Dendritic cell treated with granulocyte-macrophage colony-stimulating factor and Interleukin-4, amounts not matched to agents 40 ng/mL and 50 ng/mL, for 4 days (primary cell): ENCODE results near the gene MED12L.
"Not testable (repeated sequence)": the region's sequence is repeated elsewhere in the genome, so short reads cannot be mapped to it uniquely, and the experiment has no call there.

Source experiments
- H3K27ac Mint-ChIP-seq: one replicate; pipeline ENCODE4 v1.8.0; 2022; ENCODE audit warnings: mild to moderate bottlenecking, mixed read lengths
- H3K27me3 Mint-ChIP-seq: one replicate; pipeline ENCODE4 v1.8.0; 2022; ENCODE audit warnings: mild to moderate bottlenecking, mixed read lengths
- H3K36me3 Mint-ChIP-seq: one replicate; pipeline ENCODE4 v1.8.0; 2022; ENCODE audit warnings: low read depth, mixed read lengths
- H3K4me1 Mint-ChIP-seq: one replicate; pipeline ENCODE4 v1.8.0; 2022; ENCODE audit warnings: low read depth, mixed read lengths
- H3K4me3 Mint-ChIP-seq: one replicate; pipeline ENCODE4 v1.8.0; 2022; ENCODE audit warnings: mild to moderate bottlenecking, moderate library complexity, mixed read lengths
- H3K9me3 Mint-ChIP-seq: one replicate; pipeline ENCODE4 v1.8.0; 2022; ENCODE audit warnings: mixed read lengths
- intact Hi-C: fragments of 100-400 bp; cut with micrococcal nuclease; formaldehyde crosslinking; loops from one replicate; pipeline ENCODE4 v1.15.0; 2022

Gene MED12L, protein sequence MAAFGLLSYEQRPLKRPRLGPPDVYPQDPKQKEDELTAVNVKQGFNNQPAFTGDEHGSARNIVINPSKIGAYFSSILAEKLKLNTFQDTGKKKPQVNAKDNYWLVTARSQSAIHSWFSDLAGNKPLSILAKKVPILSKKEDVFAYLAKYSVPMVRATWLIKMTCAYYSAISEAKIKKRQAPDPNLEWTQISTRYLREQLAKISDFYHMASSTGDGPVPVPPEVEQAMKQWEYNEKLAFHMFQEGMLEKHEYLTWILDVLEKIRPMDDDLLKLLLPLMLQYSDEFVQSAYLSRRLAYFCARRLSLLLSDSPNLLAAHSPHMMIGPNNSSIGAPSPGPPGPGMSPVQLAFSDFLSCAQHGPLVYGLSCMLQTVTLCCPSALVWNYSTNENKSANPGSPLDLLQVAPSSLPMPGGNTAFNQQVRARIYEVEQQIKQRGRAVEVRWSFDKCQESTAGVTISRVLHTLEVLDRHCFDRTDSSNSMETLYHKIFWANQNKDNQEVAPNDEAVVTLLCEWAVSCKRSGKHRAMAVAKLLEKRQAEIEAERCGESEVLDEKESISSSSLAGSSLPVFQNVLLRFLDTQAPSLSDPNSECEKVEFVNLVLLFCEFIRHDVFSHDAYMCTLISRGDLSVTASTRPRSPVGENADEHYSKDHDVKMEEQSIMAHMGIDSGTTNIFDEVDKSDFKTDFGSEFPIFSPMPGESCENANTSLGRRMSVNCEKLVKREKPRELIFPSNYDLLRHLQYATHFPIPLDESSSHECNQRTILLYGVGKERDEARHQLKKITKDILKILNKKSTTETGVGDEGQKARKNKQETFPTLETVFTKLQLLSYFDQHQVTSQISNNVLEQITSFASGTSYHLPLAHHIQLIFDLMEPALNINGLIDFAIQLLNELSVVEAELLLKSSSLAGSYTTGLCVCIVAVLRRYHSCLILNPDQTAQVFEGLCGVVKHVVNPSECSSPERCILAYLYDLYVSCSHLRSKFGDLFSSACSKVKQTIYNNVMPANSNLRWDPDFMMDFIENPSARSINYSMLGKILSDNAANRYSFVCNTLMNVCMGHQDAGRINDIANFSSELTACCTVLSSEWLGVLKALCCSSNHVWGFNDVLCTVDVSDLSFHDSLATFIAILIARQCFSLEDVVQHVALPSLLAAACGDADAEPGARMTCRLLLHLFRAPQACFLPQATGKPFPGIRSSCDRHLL (N-terminal part only)

DNA sequence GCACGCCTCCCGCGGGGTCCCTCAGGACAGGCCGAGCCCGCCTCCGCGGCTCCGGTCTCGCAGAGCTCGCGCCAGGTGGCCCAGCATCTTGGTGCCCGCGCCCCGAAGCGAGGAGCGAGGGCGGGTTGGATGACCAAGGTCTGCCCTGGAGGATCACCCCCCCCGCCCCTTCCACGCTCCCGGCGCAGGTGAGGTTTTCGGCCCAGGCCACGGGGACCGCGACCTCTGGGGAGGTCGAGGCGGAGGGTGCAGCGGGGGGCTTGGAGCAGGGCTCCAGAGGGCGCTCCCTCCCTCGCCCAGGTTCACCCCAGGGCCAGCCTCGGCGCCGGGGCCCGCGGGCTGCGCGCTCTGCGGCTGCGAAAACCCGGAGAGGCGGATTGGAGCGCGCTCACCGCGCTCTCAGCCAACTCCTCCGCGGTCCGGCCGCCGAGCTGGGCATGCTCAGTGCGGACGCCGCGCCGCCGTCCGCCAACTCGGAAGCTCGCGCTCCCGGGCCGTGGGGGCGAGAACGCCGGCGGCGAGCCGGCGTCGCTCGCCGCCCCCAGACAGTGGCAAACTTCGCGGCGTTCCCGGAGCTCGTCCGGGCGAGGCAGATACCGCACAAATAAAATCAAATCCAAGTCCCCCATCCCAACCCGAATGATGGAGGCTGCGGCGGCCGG, at the start of gene MED12L:
TSS of gene MED12L (plus strand) at position 438 of the 662 bp plus-strand sequence. CDS start 1,263 bp downstream, outside the sequence.
- Mint-ChIP-seq H3K4me1 (peaks cover 19% of the 10 kb centered on the region), H3K9me3 (no peaks in the 10 kb centered on the region), H3K27ac (peak within 1 kb of the TSS; percentile 24), H3K4me3 (peak within 1 kb of the TSS; percentile 90), H3K36me3 (peaks cover 7% of the 10 kb centered on the region), H3K27me3 (peaks cover 64% of the 10 kb centered on the region)
- intact Hi-C loops = no loop called here

DNA sequence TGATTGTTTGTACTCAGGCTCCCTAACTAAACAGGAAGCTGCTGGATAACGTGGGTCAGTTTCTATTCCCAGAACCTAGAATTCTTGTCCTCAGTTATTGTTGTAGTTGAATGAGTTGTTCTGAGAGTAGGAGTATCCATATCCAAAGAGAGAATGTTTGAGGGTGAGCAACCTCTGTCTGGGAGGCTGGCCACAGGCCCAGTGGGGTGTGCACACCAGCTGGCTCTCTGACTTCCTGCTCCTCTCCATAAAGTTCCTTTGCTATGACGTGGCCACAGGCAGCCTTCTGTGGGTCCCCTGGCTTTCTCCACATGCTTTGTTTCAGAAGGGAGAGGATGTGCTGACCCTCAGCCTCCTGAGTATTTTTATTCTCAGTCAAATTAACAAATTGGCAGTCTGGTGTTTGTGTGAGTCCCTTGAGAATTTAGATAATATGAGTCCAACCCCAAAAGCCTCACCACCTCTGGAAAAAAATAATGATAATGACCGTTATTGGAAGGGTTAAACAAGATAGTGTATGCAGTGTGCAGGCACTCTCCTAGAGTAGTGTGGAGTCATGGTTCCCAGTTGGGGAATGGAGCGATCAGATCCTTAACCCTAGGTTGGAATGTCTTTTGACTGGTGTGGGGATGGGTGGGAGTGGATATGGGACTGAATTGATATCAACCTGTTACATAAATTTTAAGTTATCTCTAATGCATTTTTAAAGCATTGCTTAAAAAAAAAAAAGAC, 47.6 kb upstream of the MED12L start:
- H3K4me3 Mint-ChIP-seq = no peak overlapping the region
- intact Hi-C loops = no loop called here
- no peaks in the 10 kb centered on the region for H3K4me1 Mint-ChIP-seq
- no peak overlapping the region for H3K27ac Mint-ChIP-seq
- no peaks in the 10 kb centered on the region for H3K9me3 Mint-ChIP-seq
- no peaks in the 10 kb centered on the region for H3K27me3 Mint-ChIP-seq
- no peaks in the 10 kb centered on the region for H3K36me3 Mint-ChIP-seq

DNA sequence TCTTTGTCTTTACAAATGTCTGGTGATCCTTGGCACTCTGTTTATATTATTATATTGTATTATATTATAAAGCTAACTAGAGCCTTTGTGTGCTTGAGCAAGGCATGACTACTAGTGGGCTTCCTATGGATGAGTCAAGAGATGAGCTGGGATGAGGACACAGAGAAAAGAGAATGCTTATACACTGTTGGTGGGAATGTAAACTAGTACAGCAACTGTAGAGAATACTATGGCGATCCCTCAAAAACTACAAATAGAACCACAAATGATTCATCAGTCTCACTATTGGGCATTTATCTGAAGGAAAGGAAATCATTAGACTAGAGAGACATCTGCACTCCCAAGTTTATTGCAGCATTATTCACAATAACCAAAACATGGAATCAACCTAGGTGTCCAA, 40.8 kb upstream of the MED12L start:
- H3K27me3 Mint-ChIP-seq = no peaks in the 10 kb centered on the region
- no peaks in the 10 kb centered on the region for H3K4me1 Mint-ChIP-seq
- no peaks in the 10 kb centered on the region for H3K9me3 Mint-ChIP-seq
- no peak overlapping the region for H3K4me3 Mint-ChIP-seq
- H3K27ac Mint-ChIP-seq = no peak overlapping the region
- no peaks in the 10 kb centered on the region for H3K36me3 Mint-ChIP-seq
- intact Hi-C loops = no loop called here

DNA sequence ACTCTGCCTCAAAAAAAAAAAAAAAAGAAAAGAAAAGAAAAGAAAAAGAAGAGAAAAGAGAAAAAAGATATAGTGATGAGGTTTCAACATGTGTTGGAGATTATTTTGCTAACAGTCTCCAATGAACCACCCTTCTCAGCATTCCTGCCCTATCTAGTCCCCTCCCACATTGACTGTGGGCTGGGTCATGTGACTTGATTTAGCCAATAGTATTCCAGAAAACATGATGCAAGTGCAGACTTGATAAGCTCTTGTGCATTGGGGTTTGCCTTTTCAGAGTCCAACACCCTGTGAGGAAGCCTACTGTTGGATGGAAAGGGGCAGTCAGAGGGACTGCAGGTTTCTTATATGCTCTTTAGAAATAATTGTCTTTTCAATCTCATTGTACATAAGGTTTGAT, 37.8 kb upstream of the MED12L start:
- no peak overlapping the region for H3K4me3 Mint-ChIP-seq
- no peaks in the 10 kb centered on the region for H3K4me1 Mint-ChIP-seq
- intact Hi-C loops = no loop called here
- H3K27ac Mint-ChIP-seq = no peak overlapping the region
- H3K27me3 Mint-ChIP-seq = no peaks in the 10 kb centered on the region
- H3K36me3 Mint-ChIP-seq = no peaks in the 10 kb centered on the region
- no peaks in the 10 kb centered on the region for H3K9me3 Mint-ChIP-seq

DNA sequence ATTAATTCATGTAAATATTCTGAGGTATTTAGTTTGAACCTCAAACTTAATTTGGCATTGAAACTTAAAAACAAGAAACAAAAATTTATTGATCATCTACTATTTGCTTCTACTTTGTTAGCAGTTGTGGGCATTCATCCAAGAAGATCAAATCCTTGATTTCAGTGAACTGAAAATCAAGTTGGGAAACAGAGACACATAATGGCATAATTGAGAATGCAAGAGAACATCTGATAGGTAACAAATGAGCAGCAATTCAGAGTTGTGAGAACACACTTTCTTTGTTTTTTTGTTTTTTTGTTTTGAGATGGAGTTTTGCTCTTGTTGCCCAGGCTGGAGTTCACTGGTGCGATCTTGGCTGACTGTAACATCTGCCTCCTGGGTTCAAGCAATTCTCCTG, 33.9 kb upstream of the MED12L start:
- H3K27me3 Mint-ChIP-seq = no peaks in the 10 kb centered on the region
- no peak overlapping the region for H3K4me3 Mint-ChIP-seq
- intact Hi-C loops = no loop called here
- no peaks in the 10 kb centered on the region for H3K4me1 Mint-ChIP-seq
- no peak overlapping the region for H3K27ac Mint-ChIP-seq
- no peaks in the 10 kb centered on the region for H3K9me3 Mint-ChIP-seq
- H3K36me3 Mint-ChIP-seq = no peaks in the 10 kb centered on the region

DNA sequence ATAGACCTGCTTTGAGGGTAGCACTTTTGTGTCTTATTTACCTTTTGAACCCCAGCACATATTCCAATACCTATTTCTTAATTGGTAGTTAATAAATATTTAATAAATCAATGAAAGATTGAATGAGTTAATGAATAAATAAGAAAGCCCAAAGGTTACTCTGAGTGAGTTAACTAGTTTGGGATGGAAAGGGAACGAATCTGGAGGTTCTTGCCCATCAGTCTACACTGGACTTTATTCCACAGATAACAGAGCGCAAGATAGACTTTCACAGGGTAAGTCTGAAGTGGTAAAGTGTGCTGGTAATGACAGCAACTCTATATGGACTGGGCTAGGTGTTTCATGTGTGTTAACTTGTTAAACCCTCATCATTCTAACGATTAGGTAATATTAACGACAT, 33.1 kb upstream of the MED12L start:
- H3K4me1 Mint-ChIP-seq = no peaks in the 10 kb centered on the region
- no peaks in the 10 kb centered on the region for H3K36me3 Mint-ChIP-seq
- H3K27ac Mint-ChIP-seq = no peak overlapping the region
- no peaks in the 10 kb centered on the region for H3K9me3 Mint-ChIP-seq
- H3K4me3 Mint-ChIP-seq = no peak overlapping the region
- H3K27me3 Mint-ChIP-seq = no peaks in the 10 kb centered on the region
- intact Hi-C loops = no loop called here

DNA sequence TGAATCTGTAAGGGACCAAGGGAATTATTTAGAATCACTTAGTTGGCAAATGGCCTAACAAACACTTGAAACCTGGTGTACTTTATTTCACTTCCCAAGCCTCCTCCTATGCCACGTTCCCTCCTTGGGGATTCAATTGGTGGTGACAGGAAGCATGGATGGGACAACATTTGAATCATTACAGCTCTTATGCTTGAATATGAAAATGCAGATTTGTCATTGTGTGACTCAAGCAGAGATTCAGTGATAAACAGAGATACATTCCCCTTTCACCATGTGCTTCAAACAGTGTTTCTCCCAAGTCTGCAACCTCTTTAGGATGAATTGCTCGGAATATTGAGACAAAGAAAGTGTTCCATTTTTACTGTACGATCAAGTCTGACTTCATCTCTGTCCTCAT, 32.7 kb upstream of the MED12L start:
- no peak overlapping the region for H3K4me3 Mint-ChIP-seq
- H3K27ac Mint-ChIP-seq = no peak overlapping the region
- H3K36me3 Mint-ChIP-seq = no peaks in the 10 kb centered on the region
- no peaks in the 10 kb centered on the region for H3K4me1 Mint-ChIP-seq
- H3K9me3 Mint-ChIP-seq = no peaks in the 10 kb centered on the region
- no peaks in the 10 kb centered on the region for H3K27me3 Mint-ChIP-seq
- intact Hi-C loops = no loop called here

DNA sequence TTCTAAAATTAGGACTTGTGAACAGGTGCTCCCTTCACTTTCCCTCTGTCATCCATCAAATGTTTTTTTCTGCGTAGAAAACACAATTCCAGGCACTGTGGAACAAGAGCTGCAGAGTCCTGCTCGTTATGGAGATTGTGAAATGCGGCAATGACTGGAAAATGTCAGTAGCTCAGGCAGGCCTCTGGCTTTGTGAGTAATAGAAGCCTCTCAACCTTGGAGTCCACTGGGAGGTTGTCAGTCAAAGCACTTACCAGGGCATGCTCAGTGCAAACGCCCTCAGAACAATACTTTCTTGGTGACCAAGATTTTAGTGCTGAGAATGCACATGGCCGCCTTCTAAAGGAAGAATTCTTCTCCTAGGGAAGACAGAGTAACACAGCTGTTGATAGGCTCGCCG, 26.7 kb upstream of the MED12L start:
- no peaks in the 10 kb centered on the region for H3K9me3 Mint-ChIP-seq
- intact Hi-C loops = no loop called here
- H3K4me3 Mint-ChIP-seq = no peak overlapping the region

DNA sequence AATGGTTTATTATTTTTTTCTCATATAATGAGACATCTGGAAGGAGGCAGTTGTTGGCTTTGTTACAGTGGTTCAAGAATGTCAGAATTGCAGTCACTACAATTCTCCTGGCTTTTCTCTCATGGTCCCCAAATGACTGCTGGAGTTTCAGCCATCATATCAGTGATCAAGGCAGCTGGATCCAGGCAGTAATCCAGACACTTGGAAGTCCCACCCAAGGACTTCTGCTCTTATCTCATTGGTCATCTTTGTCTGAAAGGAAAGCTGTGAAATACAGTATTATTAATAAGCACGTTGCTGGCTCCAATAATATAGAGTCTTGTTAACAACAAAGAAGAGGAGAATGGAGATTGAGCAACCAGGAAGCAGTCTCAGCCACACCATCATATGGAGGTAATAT, 22.9 kb upstream of the MED12L start:
- Mint-ChIP-seq H3K9me3 (no peaks in the 10 kb centered on the region), H3K4me3 (no peak overlapping the region), H3K4me1 (no peaks in the 10 kb centered on the region), H3K27ac (no peak overlapping the region), H3K27me3 (no peaks in the 10 kb centered on the region), H3K36me3 (no peaks in the 10 kb centered on the region)
- intact Hi-C loops = no loop called here

More for the DNA sequence above, 26.7 kb upstream of the MED12L start:
- no peak overlapping the region for H3K27ac Mint-ChIP-seq
- no peaks in the 10 kb centered on the region for H3K4me1 Mint-ChIP-seq
- no peaks in the 10 kb centered on the region for H3K27me3 Mint-ChIP-seq
- no peaks in the 10 kb centered on the region for H3K36me3 Mint-ChIP-seq

DNA sequence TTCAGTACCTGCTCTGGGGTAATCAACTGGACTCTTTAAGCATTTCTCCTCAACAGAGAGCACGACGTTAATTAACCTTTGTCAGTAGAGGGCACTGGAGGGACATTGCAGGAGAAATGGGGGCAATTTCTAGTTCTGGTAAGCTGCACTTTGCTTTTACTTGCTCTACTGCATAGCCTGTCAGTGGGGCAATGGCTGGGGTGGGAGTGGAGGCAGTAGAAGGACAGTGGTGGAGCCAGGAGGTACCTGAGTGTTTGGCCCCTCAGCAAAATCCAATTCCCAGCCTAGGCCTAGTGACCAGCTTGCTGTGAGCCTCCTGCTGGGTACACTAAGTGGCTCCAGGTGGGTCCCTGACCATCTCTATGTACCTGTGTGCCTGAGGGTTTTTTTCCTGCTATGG, 18.3 kb upstream of the MED12L start:
- Mint-ChIP-seq H3K27ac (no peak overlapping the region), H3K9me3 (no peaks in the 10 kb centered on the region), H3K4me1 (no peaks in the 10 kb centered on the region), H3K36me3 (no peaks in the 10 kb centered on the region), H3K27me3 (no peaks in the 10 kb centered on the region), H3K4me3 (no peak overlapping the region)
- intact Hi-C loops = loop anchor here (5.0 kb wide), 1 partner anchor 80 kb away; no protein-coding TSS in a partner anchor

DNA sequence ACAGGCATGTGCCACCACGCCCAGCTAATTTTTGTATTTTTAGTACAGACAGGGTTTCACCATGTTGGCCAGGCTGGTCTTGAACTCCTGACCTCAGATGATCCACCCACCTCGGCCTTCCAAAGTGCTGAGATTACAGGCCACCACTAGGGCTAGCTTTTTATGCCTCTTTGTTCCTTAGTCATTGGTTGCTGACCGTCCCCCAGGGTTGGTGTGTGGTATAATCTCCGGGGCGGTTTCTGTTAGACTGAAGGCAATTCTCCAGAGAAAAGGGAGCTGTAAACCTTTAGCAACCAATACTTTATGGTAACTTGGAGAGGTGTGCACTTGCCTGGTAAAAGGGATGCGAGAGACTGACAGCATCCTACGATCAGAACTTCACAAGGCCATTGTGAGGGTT, 12.6 kb upstream of the MED12L start:
- H3K9me3 Mint-ChIP-seq, intact Hi-C loops, H3K4me3 Mint-ChIP-seq, H3K27me3 Mint-ChIP-seq, H3K4me1 Mint-ChIP-seq, H3K36me3 Mint-ChIP-seq, H3K27ac Mint-ChIP-seq: not testable (repeated sequence)

DNA sequence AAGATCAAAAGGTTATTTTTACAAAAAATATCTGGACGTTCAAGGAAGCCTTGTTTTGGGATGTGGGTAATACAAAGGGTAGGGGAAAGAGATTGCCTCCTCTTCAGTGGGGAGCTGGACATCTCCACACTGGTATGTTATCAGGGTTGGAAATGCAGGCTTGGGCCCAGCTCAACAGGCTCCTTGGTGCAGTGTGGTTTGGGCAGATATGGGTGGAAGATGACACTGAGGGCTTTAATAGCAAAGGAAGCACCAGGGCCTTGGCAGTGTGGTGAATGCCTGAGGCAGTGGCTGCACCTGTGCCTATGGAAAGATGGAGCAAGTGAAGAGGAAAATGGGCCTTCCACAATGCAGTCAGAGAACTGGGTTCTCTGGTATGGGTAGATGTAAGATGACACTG, 11.2 kb upstream of the MED12L start:
- H3K27ac Mint-ChIP-seq = no peak overlapping the region
- no peaks in the 10 kb centered on the region for H3K36me3 Mint-ChIP-seq
- H3K4me1 Mint-ChIP-seq = no peaks in the 10 kb centered on the region
- no peaks in the 10 kb centered on the region for H3K9me3 Mint-ChIP-seq
- no peaks in the 10 kb centered on the region for H3K27me3 Mint-ChIP-seq
- intact Hi-C loops = no loop called here
- no peak overlapping the region for H3K4me3 Mint-ChIP-seq
